K562 (cell line): Measurements from ENCODE around the gene EFNA2.

Experiments used
- DMBX1 ChIP-seq: fragments of 250-450 bp; sonication (Bioruptor Pico); IDR thresholded peaks from 2 replicates; pipeline ENCODE4 v1.8.0; 2022; ENCODE audit warnings: inconsistent platforms, mild to moderate bottlenecking, moderate library complexity, borderline replicate concordance
- GABPA ChIP-seq: fragments of 200-800 bp; sonication (Bioruptor generic); conservative IDR thresholded peaks from 2 replicates; pipeline ENCODE4 v1.6.1; 2016; ENCODE audit warnings: low read depth, missing genetic modification characterization, missing compliant biosample characterization
- RAD21 ChIP-seq, 2 experiments: fragments of 250-450 bp in 1 of 2; fragments of 450-650 bp in 1 of 2; sonication (Bioruptor Pico) in 1 of 2; formaldehyde crosslinking in 1 of 2; IDR thresholded peaks in 1 of 2; conservative IDR thresholded peaks in 1 of 2; 2 replicates each; pipeline versions ENCODE4 v1.4.0 to v1.8.0; 2020 to 2022; ENCODE audit warnings: mild to moderate bottlenecking in 2 of 2, moderate library complexity in 1 of 2
- SMARCC2 ChIP-seq: fragments of 450-650 bp; IDR thresholded peaks from 2 replicates; pipeline ENCODE4 v1.6.1; 2017; ENCODE audit warnings: antibody characterized with exemption, moderate library complexity, mild to moderate bottlenecking, low read depth
- SMC3 ChIP-seq: conservative IDR thresholded peaks from 2 replicates; pipeline ENCODE4 v1.6.1; 2011; ENCODE audit warnings: low read depth, low read length, improper control_type of control experiment; ENCODE audit not compliant: insufficient read depth
- ZFP36 ChIP-seq: fragments of 150-350 bp; IDR thresholded peaks from 2 replicates; pipeline ENCODE4 v1.6.1; 2018; ENCODE audit warnings: low read length, low read depth; ENCODE audit not compliant: partially characterized antibody
- TF ChIP-seq, protein P1 (sequence below): fragments of 250-450 bp; sonication (Bioruptor Pico); IDR thresholded peaks from 2 replicates; pipeline ENCODE4 v1.5.0; 2022; ENCODE audit warnings: mild to moderate bottlenecking
- TF ChIP-seq, protein P2 (sequence below): IDR thresholded peaks from 3 replicates; pipeline ENCODE4 v1.6.1; 2011; ENCODE audit warnings: borderline replicate concordance, mild to moderate bottlenecking; ENCODE audit not compliant: insufficient read length, insufficient read depth

DNA sequence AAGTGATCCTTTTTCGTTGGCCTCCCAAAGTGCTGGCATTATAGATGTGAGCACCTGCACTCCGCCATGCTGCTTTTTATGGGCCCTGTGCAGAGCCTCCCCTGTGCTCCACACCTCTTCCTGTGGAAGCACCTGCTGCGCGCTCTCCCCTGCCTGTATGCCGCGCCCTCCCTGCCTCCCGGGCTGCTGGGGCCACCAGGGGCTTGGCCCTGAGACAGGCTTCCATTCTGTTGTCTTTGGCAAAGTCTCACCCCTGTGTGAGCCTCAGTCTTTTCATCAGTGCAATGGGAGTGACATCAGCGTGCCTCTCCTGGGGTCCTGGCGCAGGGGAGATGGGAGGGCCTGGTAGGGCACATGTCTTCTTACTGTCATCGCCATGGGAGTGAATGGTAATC is 9.0 kb upstream of the EFNA2 start:
- TF ChIP-seq SMC3 = no peak
- TF ChIP-seq, protein P1, sequence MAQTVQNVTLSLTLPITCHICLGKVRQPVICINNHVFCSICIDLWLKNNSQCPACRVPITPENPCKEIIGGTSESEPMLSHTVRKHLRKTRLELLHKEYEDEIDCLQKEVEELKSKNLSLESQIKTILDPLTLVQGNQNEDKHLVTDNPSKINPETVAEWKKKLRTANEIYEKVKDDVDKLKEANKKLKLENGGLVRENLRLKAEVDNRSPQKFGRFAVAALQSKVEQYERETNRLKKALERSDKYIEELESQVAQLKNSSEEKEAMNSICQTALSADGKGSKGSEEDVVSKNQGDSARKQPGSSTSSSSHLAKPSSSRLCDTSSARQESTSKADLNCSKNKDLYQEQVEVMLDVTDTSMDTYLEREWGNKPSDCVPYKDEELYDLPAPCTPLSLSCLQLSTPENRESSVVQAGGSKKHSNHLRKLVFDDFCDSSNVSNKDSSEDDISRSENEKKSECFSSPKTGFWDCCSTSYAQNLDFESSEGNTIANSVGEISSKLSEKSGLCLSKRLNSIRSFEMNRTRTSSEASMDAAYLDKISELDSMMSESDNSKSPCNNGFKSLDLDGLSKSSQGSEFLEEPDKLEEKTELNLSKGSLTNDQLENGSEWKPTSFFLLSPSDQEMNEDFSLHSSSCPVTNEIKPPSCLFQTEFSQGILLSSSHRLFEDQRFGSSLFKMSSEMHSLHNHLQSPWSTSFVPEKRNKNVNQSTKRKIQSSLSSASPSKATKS (CRISPR knock-in tag) = no peak
- TF ChIP-seq ZFP36 = no peak
- TF ChIP-seq DMBX1 (CRISPR knock-in tag) = no peak
- TF ChIP-seq GABPA = no peak
- TF ChIP-seq, protein P2, sequence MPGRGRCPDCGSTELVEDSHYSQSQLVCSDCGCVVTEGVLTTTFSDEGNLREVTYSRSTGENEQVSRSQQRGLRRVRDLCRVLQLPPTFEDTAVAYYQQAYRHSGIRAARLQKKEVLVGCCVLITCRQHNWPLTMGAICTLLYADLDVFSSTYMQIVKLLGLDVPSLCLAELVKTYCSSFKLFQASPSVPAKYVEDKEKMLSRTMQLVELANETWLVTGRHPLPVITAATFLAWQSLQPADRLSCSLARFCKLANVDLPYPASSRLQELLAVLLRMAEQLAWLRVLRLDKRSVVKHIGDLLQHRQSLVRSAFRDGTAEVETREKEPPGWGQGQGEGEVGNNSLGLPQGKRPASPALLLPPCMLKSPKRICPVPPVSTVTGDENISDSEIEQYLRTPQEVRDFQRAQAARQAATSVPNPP = no peak
- TF ChIP-seq SMARCC2 = no peak
- TF ChIP-seq RAD21 (CRISPR knock-in tag; conservative IDR thresholded peaks at IDR 0.05 in 1 of 2, IDR thresholded peaks at IDR 0.05 in 1 of 2) = no peak
